Calu3 (cell line): ENCODE measurements around the gene LRRN2. TPM values are rescaled to one million over a fixed set of nuclear protein-coding genes. Genes with fewer than 3 reads are reported as not detected.

Experiments used
- BruUV-seq: library from RNA; stranded (reverse); fragments of 400-500 nt; replicated peaks from 2 replicates; lab custom pipeline; 2021; lab: Mats Ljungman, UMichigan
- CTCF ChIA-PET: fragments of 300-600 bp; sonication (Branson Sonifier 250); formaldehyde crosslinking; loops from one replicate; lab custom pipeline; 2022; ENCODE audit warnings: antibody characterized with exemption; lab: Charles Lee
- DNase-seq: peaks from one replicate; pipeline ENCODE4 v3.0.0; 2022
- H3K27ac Mint-ChIP-seq: one replicate; pipeline ENCODE4 v1.8.0; 2022; ENCODE audit warnings: mixed read lengths; ENCODE audit not compliant: unreplicated experiment
- H3K27me3 Mint-ChIP-seq: one replicate; pipeline ENCODE4 v1.8.0; 2022; ENCODE audit warnings: mixed read lengths; ENCODE audit not compliant: unreplicated experiment
- H3K36me3 Mint-ChIP-seq: one replicate; pipeline ENCODE4 v1.8.0; 2022; ENCODE audit warnings: mild to moderate bottlenecking, moderate library complexity, mixed read lengths; ENCODE audit not compliant: insufficient read depth, unreplicated experiment
- H3K4me1 Mint-ChIP-seq: one replicate; pipeline ENCODE4 v1.8.0; 2022; ENCODE audit warnings: mild to moderate bottlenecking, low read depth, mixed read lengths; ENCODE audit not compliant: unreplicated experiment
- H3K4me3 Mint-ChIP-seq: one replicate; pipeline ENCODE4 v1.8.0; 2022; ENCODE audit warnings: mild to moderate bottlenecking, low read depth, moderate library complexity, mixed read lengths; ENCODE audit not compliant: unreplicated experiment
- H3K9me3 Mint-ChIP-seq: one replicate; pipeline ENCODE4 v1.8.0; 2022; ENCODE audit warnings: low read depth, mixed read lengths; ENCODE audit not compliant: unreplicated experiment
- CTCF ChIP-seq: fragments of 200-600 bp; IDR thresholded peaks from one replicate; pipeline ENCODE4 v1.8.0; 2022; ENCODE audit warnings: antibody characterized with exemption; ENCODE audit not compliant: unreplicated experiment
- intact Hi-C: fragments of 100-400 bp; cut with micrococcal nuclease; formaldehyde crosslinking; loops from one replicate; pipeline ENCODE4 v1.10.0; 2022; ENCODE audit not compliant: unreplicated experiment
- total RNA-seq: library from RNA; stranded (reverse); gene quantifications from 2 replicates; pipeline ENCODE4 v1.2.3, GENCODE V29; 2022

Gene LRRN2
- total RNA-seq, 1 experiment from 2014 or later, result not detected

- Mint-ChIP-seq H3K27me3 (peaks cover 60% of the 10 kb centered on the region), H3K9me3 (no peaks in the 10 kb centered on the region), H3K27ac (no peak overlapping the region), H3K4me1 (peaks cover 3% of the 10 kb centered on the region), H3K36me3 (no peaks in the 10 kb centered on the region), H3K4me3 (no peak overlapping the region)
- BruUV-seq, result no TSS peak
- no peak for DNase-seq
- CTCF ChIA-PET, result interaction anchor here (0.7 to 1.0 kb wide), 2 partner anchors 49 to 80 kb away, joined by 3 to 4 read pairs; no protein-coding TSS in a partner anchor
- TF ChIP-seq CTCF, result no peak
- intact Hi-C loops, result no loop called here
Measured at GRCh38 chr1:204701229-204701628, 15.7 kb upstream of the LRRN2 start.

GRCh38 chr1:204697893-204698292 is 12.4 kb upstream of the LRRN2 start:
- CTCF ChIA-PET, result interaction anchor here (0.8 kb wide), 1 partner anchor 54 kb away, joined by 4 read pairs; no protein-coding TSS in a partner anchor
- peaks cover 81% of the 10 kb centered on the region for H3K27me3 Mint-ChIP-seq
- no peaks in the 10 kb centered on the region for H3K4me1 Mint-ChIP-seq
- TF ChIP-seq CTCF, result no peak
- H3K27ac Mint-ChIP-seq, result no peak overlapping the region
- no peak for DNase-seq
- H3K9me3 Mint-ChIP-seq, result no peaks in the 10 kb centered on the region
- BruUV-seq, result no TSS peak
- intact Hi-C loops, result loop anchor here (10.0 kb wide), 1 partner anchor 73 kb away; no protein-coding TSS in a partner anchor
- no peak overlapping the region for H3K4me3 Mint-ChIP-seq
- H3K36me3 Mint-ChIP-seq, result peaks cover 3% of the 10 kb centered on the region

- no TSS peak for BruUV-seq
- Mint-ChIP-seq H3K4me3 (no peak overlapping the region), H3K36me3 (peaks cover 7% of the 10 kb centered on the region), H3K27ac (no peak overlapping the region), H3K4me1 (no peaks in the 10 kb centered on the region), H3K27me3 (peaks cover 80% of the 10 kb centered on the region), H3K9me3 (no peaks in the 10 kb centered on the region)
- DNase-seq, result no peak
- TF ChIP-seq CTCF, result no peak
- CTCF ChIA-PET, result no interaction called here
- intact Hi-C loops, result loop anchor here (10.0 kb wide), 1 partner anchor 72 kb away; no protein-coding TSS in a partner anchor
Measured at GRCh38 chr1:204696606-204697005, 11.1 kb upstream of the LRRN2 start.

DNA sequence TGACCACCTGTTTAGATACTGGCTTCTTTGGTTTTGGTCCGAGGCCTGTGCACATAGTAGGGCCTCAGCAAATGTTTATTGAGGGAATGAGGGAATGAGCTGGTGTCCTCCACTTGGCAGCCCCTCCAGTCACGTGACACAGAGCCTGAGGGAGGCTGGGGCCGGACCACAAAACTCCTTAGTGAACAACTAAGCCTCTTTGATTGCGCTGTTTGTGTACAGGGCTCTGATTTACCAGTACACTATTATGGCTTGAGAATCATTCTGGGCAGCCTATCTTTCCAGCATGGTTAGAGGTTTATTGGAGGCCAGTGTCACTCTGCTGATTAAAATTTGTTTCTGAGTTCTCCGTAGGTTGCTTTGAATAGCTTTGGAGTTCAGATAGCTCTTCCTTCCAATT is 10.2 kb upstream of the LRRN2 start:
- DNase-seq, result no peak
- no peak overlapping the region for H3K4me3 Mint-ChIP-seq
- no peaks in the 10 kb centered on the region for H3K9me3 Mint-ChIP-seq
- no peak overlapping the region for H3K27ac Mint-ChIP-seq
- intact Hi-C loops, result loop anchor here (10.0 kb wide), 1 partner anchor 71 kb away; no protein-coding TSS in a partner anchor
- no peaks in the 10 kb centered on the region for H3K4me1 Mint-ChIP-seq
- H3K27me3 Mint-ChIP-seq, result peaks cover 71% of the 10 kb centered on the region
- no TSS peak for BruUV-seq
- no peak for TF ChIP-seq CTCF
- peaks cover 7% of the 10 kb centered on the region for H3K36me3 Mint-ChIP-seq
- CTCF ChIA-PET, result no interaction called here
